ENCODE measurements around the gene CPNE7.

CPNE7 gene

DNA sequence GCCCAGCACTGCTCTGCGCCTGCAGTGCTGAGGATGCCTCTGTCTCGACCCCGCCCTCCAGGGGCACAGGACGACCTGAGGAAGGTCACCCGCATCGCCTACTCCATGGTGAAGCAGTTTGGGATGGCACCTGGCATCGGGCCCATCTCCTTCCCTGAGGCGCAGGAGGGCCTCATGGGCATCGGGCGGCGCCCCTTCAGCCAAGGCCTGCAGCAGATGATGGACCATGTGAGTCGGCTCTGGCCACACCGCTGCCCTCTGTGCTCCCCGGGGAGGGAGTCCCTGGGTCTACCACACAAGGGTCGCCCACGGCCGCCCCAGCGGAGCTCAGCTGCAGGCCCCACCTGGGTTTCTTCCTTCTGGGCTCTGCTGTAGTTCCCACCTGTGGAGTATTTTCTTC, 21.8 kb upstream of the CPNE7 start:
- POLR2A ChIA-PET (ENCODE audit: low non-redundant PET), result no interaction called here

DNA sequence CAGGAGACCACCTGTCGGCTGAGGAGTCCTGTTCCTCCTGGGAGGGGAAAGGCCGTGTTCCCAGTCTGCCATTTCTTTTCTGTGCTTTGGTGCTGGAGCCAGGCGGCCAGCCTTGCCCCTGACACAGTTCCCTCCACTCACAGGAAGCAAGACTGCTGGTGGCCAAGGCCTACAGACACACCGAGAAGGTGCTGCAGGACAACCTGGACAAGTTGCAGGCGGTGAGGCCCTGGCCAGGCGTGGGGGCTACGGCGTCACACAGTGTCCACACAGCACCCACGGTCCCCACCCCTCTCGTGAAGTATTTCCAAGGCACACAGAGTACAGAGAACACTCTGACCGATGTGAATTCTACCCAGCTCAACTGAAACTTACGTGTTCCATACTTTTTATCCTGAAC, 21.2 kb upstream of the CPNE7 start:
- H3K27ac ChIP-seq, result peak overlapping the region; percentile 13
- CTCF ChIA-PET, result no interaction called here
- no peak for DNase-seq (ENCODE audit: low spot score)
- POLR2A ChIA-PET (ENCODE audit: low non-redundant PET), result no interaction called here
- TF ChIP-seq, protein P1, sequence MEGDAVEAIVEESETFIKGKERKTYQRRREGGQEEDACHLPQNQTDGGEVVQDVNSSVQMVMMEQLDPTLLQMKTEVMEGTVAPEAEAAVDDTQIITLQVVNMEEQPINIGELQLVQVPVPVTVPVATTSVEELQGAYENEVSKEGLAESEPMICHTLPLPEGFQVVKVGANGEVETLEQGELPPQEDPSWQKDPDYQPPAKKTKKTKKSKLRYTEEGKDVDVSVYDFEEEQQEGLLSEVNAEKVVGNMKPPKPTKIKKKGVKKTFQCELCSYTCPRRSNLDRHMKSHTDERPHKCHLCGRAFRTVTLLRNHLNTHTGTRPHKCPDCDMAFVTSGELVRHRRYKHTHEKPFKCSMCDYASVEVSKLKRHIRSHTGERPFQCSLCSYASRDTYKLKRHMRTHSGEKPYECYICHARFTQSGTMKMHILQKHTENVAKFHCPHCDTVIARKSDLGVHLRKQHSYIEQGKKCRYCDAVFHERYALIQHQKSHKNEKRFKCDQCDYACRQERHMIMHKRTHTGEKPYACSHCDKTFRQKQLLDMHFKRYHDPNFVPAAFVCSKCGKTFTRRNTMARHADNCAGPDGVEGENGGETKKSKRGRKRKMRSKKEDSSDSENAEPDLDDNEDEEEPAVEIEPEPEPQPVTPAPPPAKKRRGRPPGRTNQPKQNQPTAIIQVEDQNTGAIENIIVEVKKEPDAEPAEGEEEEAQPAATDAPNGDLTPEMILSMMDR (conservative IDR thresholded peaks at IDR 0.05; ENCODE audit: low read depth), result no peak

More for the DNA sequence above, 21.8 kb upstream of the CPNE7 start:
- TF ChIP-seq, protein P1 (conservative IDR thresholded peaks at IDR 0.05; ENCODE audit: low read depth), result no peak
- DNase-seq (ENCODE audit: low spot score), result no peak
- H3K27ac ChIP-seq, result peak overlapping the region; percentile 13; the same call in 1 of the 2 replicates
- CTCF ChIA-PET, result no interaction called here

DNA sequence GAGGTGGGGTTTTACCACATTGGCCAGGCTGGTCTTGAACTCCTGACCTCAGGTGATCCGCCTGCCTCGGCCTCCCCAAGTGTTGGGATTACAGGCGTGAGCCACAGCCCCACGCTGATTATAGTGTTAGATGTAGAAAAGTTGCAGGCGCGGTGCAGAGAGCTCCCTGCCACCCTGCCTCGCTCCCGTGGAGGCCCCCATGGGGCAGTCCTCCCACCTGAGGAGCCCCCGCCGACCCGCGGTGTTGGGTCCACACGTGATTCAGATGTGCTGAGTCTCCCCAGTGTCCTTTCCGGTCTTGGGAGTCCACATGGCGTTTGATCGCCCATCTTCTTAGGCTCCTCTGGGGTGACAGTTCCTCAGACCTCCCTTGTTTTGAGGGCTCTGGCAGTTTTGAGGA, 20.3 kb upstream of the CPNE7 start:
- CTCF ChIA-PET, result interaction anchor here (0.6 kb wide), 1 partner anchor 291 kb away, joined by 4 read pairs; no protein-coding TSS in a partner anchor
- peak overlapping the region; percentile 95 for H3K27ac ChIP-seq
- no peak for DNase-seq (ENCODE audit: low spot score)
- TF ChIP-seq, protein P1 (conservative IDR thresholded peaks at IDR 0.05; ENCODE audit: low read depth), result no peak
- POLR2A ChIA-PET (ENCODE audit: low non-redundant PET), result no interaction called here

DNA sequence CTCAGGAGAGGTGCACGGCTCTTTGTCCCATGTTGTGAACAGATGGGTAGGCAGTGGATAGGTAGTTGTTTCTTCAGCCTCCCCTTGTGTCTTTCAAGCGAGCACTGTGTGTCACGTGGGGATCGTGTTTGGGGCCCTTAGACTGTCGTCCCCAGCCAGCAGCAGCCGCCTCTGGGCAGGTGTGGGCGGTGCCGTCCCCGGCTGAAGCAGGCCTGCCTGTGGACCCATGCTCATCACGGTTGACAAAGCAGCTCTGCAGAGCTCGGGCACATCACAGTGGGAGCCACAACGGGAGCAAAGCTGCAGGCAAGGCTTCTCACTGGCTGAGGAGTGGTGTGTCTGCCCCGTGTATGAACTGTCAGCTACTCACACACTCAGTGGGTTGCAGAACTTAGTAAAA, 19.8 kb upstream of the CPNE7 start:
- H3K27ac ChIP-seq, result peak overlapping the region; percentile 95
- POLR2A ChIA-PET (ENCODE audit: low non-redundant PET), result no interaction called here
- CTCF ChIA-PET, result no interaction called here
- TF ChIP-seq, protein P1 (conservative IDR thresholded peaks at IDR 0.05; ENCODE audit: low read depth), result no peak
- no peak for DNase-seq (ENCODE audit: low spot score)

DNA sequence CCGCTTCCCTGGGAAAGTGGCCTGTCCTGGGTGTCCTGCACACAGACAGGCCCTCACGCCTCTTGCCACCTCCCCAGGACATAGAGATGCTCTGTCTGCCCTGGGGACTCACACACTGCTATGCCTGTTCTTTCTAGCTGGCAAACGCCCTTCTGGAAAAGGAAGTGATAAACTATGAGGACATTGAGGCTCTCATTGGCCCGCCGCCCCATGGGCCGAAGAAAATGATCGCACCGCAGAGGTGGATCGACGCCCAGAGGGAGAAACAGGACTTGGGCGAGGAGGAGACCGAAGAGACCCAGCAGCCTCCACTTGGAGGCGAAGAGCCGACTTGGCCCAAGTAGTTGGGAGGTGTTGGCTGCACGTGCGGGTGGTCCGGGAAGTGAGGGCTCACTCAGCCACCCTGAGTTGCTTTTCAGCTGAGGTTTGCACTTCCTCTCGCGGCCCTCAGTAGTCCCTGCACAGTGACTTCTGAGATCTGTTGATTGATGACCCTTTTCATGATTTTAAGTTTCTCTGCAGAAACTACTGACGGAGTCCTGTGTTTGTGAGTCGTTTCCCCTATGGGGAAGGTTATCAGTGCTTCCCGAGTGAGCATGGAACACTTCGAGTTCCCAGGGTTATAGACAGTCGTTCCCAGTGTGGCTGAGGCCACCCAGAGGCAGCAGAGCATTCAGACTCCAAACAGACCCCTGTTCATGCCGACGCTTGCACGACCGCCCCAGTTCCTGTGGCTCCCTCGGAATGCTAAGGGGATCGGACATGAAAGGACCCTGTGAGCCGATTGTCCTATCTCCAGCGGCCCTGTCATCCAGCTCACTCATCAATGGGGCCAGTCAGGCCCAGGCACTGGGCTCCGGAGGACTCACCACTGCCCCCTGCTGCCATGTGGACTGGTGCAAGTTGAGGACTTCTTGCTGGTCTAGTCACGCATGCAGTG, 18.5 kb upstream of the CPNE7 start:
- TF ChIP-seq, protein P1 (conservative IDR thresholded peaks at IDR 0.05; ENCODE audit: low read depth), result peak; percentile 62
- ChIA-PET POLR2A (ENCODE audit: low non-redundant PET) (no interaction called here), CTCF (interaction anchor here (0.5 to 0.6 kb wide), 3 partner anchors 17 to 24 kb away, joined by 3 to 6 read pairs (median 5); no protein-coding TSS in a partner anchor)
- H3K27ac ChIP-seq, result peak overlapping the region; percentile 95
- no peak for DNase-seq (ENCODE audit: low spot score)

DNA sequence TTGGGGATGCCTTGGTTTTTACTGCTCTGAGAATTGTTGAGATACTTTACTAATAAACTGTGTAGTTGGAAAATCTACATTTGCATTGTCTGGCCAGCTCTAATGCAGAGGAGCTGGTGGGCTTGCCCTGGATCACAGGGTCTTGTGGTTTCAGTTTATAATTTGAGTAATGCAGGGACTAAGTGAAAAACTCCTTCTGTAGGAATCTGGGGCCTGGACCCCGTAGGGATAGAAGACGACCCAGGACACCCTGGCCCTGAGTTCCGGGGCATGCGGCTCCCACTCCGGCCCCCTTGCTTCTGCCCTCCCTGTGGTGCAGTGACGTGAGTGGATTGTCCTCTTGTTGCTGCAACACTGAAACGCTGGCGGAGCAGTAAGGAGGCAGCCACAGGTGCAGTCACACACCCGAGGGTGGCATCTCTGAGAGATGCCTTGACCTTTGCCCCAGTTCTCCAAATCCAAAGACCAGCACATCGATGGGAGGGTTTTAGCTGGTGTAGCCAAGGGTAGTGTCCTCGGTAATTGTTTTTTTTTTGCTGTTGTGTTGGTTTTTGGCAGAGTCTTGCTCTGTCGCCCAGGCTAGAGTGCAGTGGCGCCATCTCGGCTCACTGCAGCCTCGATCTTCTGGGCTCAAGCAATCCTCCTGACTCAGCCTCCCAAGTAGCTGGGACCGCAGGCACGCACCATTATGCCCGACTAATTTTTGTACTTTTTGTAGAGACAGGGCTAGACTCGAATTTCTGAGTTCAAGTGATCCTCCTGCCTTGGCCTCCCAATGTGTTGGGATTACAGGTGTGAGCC, 17.7 kb upstream of the CPNE7 start:
- POLR2A ChIA-PET (ENCODE audit: low non-redundant PET), result no interaction called here
- CTCF ChIA-PET, result interaction anchor here (0.6 kb wide), 1 partner anchor 18 kb away, joined by 5 read pairs; no protein-coding TSS in a partner anchor

More for the DNA sequence above, 17.7 kb upstream of the CPNE7 start:
- DNase-seq (ENCODE audit: low spot score), result no peak
- H3K27ac ChIP-seq, result peak overlapping the region; percentile 95
- TF ChIP-seq, protein P1 (conservative IDR thresholded peaks at IDR 0.05; ENCODE audit: low read depth), result peak; percentile 16; the same call in 1 of the 2 replicates

All from RWPE1 (cell line).